Tibial nerve (tissue), 4 donors: Measurements from ENCODE around the gene CBARP. TPM values are rescaled to one million over a fixed set of nuclear protein-coding genes. Genes with fewer than 3 reads are reported as not detected.

Experiments used
- DNase-seq, 2 donors: peaks; one replicate each; pipeline ENCODE4 v3.0.0-alpha.2; 2019; ENCODE audit warnings: low spot score in 2 of 2
- H3K27ac ChIP-seq, 4 donors: fragments of 200-600 bp; sonication (generic) in 3 of 4; one replicate each; pipeline ENCODE4 v1.5.1; 2017 to 2019; ENCODE audit warnings: mild to moderate bottlenecking in 1 of 4
- H3K27me3 ChIP-seq, 2 donors: fragments of 200-600 bp; sonication (generic) in 1 of 2; one replicate each; pipeline versions ENCODE4 v1.5.1 to v1.6.0; 2017 to 2019
- H3K36me3 ChIP-seq, 3 donors: fragments of 200-600 bp; sonication (generic); one replicate each; pipeline ENCODE4 v1.5.1; 2018 to 2019
- H3K4me1 ChIP-seq, 4 donors: fragments of 200-600 bp; sonication (generic) in 3 of 4; one replicate each; pipeline ENCODE4 v1.5.1; 2017 to 2019
- H3K4me3 ChIP-seq, 4 donors: fragments of 200-600 bp; sonication (generic) in 3 of 4; one replicate each; pipeline ENCODE4 v1.5.1; 2017 to 2019; ENCODE audit warnings: mild to moderate bottlenecking in 1 of 4, moderate library complexity in 1 of 4
- H3K9me3 ChIP-seq, 4 donors: fragments of 200-600 bp; sonication (generic) in 3 of 4; one replicate each; pipeline ENCODE4 v1.5.1; 2017 to 2019
- CTCF ChIP-seq, 5 experiments: fragments of 200-600 bp in 3 of 5; fragments of 450-650 bp in 2 of 5; sonication (generic) in 3 of 5; IDR thresholded peaks; one replicate each; pipeline ENCODE4 v1.5.1; 2016 to 2019; ENCODE audit warnings: antibody characterized with exemption in 5 of 5, mild to moderate bottlenecking in 3 of 5, moderate library complexity in 2 of 5
- EP300 ChIP-seq, 2 donors: sonication (generic); formaldehyde crosslinking; IDR thresholded peaks; one replicate each; pipeline ENCODE4 v1.6.1; 2017; ENCODE audit warnings: antibody characterized with exemption in 2 of 2, mild to moderate bottlenecking in 1 of 2
- POLR2A ChIP-seq, 2 donors: fragments of 450-650 bp; IDR thresholded peaks; one replicate each; pipeline ENCODE4 v1.6.1; 2017; ENCODE audit warnings: antibody characterized with exemption in 2 of 2, mild to moderate bottlenecking in 2 of 2, moderate library complexity in 2 of 2
- WGBS, 2 donors: methylation state at CpG; one replicate each; pipeline ENCODE4 v1.1.5; 2018; 5-methylcytosine and 5-hydroxymethylcytosine counted together
- total RNA-seq, 4 donors: library from RNA; depleted of rRNA; stranded (reverse); fragments of >200 nt; gene quantifications; one replicate each; pipeline ENCODE4 v1.1.0, GENCODE V29; 2016

The CBARP gene
- total RNA-seq, 4 donors from 2014 or later = 0.22 to 3.9 (median 1.4) TPM

GRCh38 chr19:1224047-1224825, 13.6 kb downstream of the CBARP start:
- WGBS, 2 donors = 88 to 94% methylated on average over 7 to 12 of the region's 16 CpGs
- Histone ChIP-seq H3K27me3 (no peaks in the 10 kb centered on the region), H3K4me1 (peaks cover 0 to 55% (median 12%) of the 10 kb centered on the region in 4 donors), H3K4me3 (no peak overlapping the region), H3K27ac (peak overlapping the region in 1 of 4 donors; percentile 93), H3K36me3 (peaks cover 0 to 95% (median 19%) of the 10 kb centered on the region in 3 donors), H3K9me3 (no peaks in the 10 kb centered on the region)
- TF ChIP-seq CTCF (IDR thresholded peaks at IDR 0.05) (no peak), POLR2A (IDR thresholded peaks at IDR 0.05) (no peak), EP300 (IDR thresholded peaks at IDR 0.05) (no peak)
- no peak for DNase-seq

- H3K27ac ChIP-seq = peak overlapping the region in 2 of 4 donors; percentile 24 to 93
- H3K4me1 ChIP-seq = peaks cover 0 to 65% (median 14%) of the 10 kb centered on the region in 4 donors
- no peak overlapping the region for H3K4me3 ChIP-seq
- peaks cover 0 to 86% (median 19%) of the 10 kb centered on the region in 3 donors for H3K36me3 ChIP-seq
- no peaks in the 10 kb centered on the region for H3K27me3 ChIP-seq
- DNase-seq = no peak
- no peak for TF ChIP-seq EP300 (IDR thresholded peaks at IDR 0.05)
- peak in 1 of 5 experiments; percentile 31 for TF ChIP-seq CTCF (IDR thresholded peaks at IDR 0.05)
- no peak for TF ChIP-seq POLR2A (IDR thresholded peaks at IDR 0.05)
- 69 to 87% methylated on average over 31 to 46 of the region's 48 CpGs for WGBS, 2 donors
- no peaks in the 10 kb centered on the region for H3K9me3 ChIP-seq
These were observed 14.6 kb downstream of the CBARP start for GRCh38 chr19:1223018-1223855.

- H3K27ac ChIP-seq = peak overlapping the region in 3 of 4 donors; percentile 32 to 93 (median 83)
- H3K27me3 ChIP-seq = no peaks in the 10 kb centered on the region
- H3K9me3 ChIP-seq = no peaks in the 10 kb centered on the region
- DNase-seq = no peak
- WGBS, 2 donors = 74 to 78% methylated on average over 7 to 9 of the region's 14 CpGs
- TF ChIP-seq CTCF (IDR thresholded peaks at IDR 0.05) (no peak), POLR2A (IDR thresholded peaks at IDR 0.05) (no peak), EP300 (IDR thresholded peaks at IDR 0.05) (no peak)
- H3K4me3 ChIP-seq = no peak overlapping the region
- H3K4me1 ChIP-seq = peaks cover 0 to 73% (median 23%) of the 10 kb centered on the region in 4 donors
- H3K36me3 ChIP-seq = peaks cover 0 to 78% (median 17%) of the 10 kb centered on the region in 3 donors
These were observed 15.4 kb downstream of the CBARP start for GRCh38 chr19:1222394-1222793.

- no peaks in the 10 kb centered on the region for H3K27me3 ChIP-seq
- H3K9me3 ChIP-seq = no peaks in the 10 kb centered on the region
- peak overlapping the region in 3 of 4 donors; percentile 32 to 93 (median 83) for H3K27ac ChIP-seq
- H3K4me1 ChIP-seq = peaks cover 0 to 78% (median 27%) of the 10 kb centered on the region in 4 donors
- no peak overlapping the region for H3K4me3 ChIP-seq
- no peak for DNase-seq
- peaks cover 0 to 73% (median 13%) of the 10 kb centered on the region in 3 donors for H3K36me3 ChIP-seq
- WGBS, 2 donors = 74 to 87% methylated on average over 6 to 22 of the region's 22 CpGs
- TF ChIP-seq POLR2A (IDR thresholded peaks at IDR 0.05) = no peak
- TF ChIP-seq CTCF (IDR thresholded peaks at IDR 0.05) = no peak
- TF ChIP-seq EP300 (IDR thresholded peaks at IDR 0.05) = no peak
These were observed 15.9 kb downstream of the CBARP start for GRCh38 chr19:1221904-1222255.
